Measurements from ENCODE around the gene INPP5D.
"Not testable (repeated sequence)": the region's sequence is repeated elsewhere in the genome, so short reads cannot be mapped to it uniquely, and the experiment has no call there.

Gene INPP5D

GRCh38 chr2:233093721-233094120, 33.6 kb downstream of the INPP5D start:
- DNase-seq (ENCODE audit: low spot score), result no peak

GRCh38 chr2:233094614-233095013, 34.5 kb downstream of the INPP5D start:
- DNase-seq (ENCODE audit: low spot score), result no peak

DNA sequence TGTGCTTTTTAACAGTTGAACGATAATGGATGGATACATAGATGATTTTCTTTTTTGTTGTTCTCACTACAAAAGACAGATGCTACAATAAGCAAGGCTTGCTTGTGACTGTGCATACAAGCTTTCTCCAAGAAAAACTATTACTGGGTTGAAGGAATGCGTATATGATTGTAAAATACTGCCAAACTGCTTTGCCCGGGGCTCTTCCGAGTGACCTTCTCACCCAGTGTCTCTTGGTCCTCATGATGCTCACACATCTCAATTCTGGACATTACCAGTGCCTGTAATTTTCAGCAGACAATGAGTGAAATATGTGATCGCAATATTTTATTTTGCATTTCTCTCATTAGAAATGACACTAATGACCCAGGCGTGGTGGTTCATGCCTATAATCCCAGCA, 35.9 kb downstream of the INPP5D start:
- DNase-seq (ENCODE audit: low spot score), result no peak

GRCh38 chr2:233098618-233099017, 38.5 kb downstream of the INPP5D start:
- no peak for DNase-seq (ENCODE audit: low spot score)

GRCh38 chr2:233099820-233100191, 39.7 kb downstream of the INPP5D start:
- DNase-seq (ENCODE audit: low spot score), result not testable (repeated sequence)

DNA sequence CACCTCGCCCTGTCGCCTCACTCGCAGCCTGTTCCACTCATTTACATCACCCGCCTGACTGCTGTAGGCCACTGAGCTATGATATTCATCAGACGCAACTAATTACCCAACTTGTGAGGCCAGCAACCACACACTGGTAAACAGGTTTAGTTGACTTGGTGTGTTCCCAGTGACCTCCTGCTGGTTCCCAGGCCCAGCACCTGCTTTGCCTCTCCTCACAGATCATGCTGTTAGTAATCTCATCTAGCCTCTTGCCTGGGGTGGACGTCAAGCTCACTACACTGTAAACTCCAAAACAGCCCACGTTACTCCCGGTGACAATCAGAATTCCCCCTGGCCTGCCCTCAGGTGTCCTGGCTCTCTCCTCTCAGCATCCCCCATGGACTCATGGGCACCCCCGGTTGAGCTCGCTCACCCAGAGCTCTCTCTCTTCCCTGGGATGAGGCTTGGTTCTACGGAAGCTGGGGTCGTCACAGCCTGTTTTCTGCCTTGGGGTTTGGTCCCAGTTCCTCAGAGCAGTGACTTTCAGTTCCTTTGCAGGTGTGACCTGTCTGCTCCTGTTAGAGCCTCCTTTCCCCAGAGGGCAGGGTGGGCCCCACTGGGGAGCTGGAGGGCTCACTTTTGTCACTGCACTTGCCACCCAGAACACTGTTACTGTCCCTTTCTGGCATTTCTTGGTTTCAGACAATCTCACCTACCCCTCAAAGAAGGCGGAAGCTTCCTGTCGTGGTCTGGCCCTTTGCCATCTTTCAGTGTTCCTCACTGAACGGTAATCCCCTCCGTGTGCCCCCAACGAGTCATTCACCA, 40.3 kb downstream of the INPP5D start:
- DNase-seq (ENCODE audit: low spot score), result no peak

DNA sequence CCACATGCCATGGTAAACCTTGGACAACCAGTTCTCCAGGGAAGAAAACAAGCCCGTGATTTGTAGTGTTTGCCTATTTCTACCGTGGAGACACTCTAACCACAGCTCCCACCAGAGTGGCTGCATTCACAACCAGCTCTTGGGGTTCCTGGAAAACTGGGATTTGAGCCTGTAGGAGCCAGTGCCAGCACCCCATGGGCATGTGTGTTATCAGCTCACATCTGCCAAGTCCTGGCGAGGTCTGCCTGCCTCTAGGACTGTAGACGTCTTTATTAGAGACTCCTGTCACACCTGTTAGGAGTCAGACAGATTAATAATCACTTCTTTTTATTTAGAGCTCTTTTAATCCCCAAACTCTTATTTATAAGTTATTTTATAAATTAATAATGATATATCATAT, 41.0 kb downstream of the INPP5D start:
- no peak for DNase-seq (ENCODE audit: low spot score)

DNA sequence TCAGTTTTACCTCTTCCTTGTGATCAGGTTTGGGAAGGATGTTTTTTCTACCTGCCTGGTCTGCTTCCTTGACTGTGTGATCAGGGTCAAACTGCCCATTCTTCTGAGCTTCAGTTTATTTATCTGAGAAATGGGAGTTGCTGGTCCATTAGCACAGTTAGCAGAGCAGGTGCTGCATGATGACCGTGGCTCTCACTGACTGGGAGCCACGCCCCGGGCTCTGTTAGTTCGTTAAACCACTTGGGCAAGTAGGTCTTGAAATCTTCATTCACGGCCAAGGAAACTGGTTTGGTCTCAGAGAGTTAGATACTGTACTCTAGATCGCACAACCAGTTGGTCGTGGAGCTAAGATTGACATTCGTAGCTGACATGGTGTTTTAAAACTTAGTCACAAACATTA, 41.7 kb downstream of the INPP5D start:
- DNase-seq (ENCODE audit: low spot score), result no peak

- DNase-seq (ENCODE audit: low spot score), result no peak
These were observed 45.2 kb downstream of the INPP5D start for GRCh38 chr2:233105156-233105895.

GRCh38 chr2:233105930-233106329, 45.8 kb downstream of the INPP5D start:
- no peak for DNase-seq (ENCODE audit: low spot score)

DNA sequence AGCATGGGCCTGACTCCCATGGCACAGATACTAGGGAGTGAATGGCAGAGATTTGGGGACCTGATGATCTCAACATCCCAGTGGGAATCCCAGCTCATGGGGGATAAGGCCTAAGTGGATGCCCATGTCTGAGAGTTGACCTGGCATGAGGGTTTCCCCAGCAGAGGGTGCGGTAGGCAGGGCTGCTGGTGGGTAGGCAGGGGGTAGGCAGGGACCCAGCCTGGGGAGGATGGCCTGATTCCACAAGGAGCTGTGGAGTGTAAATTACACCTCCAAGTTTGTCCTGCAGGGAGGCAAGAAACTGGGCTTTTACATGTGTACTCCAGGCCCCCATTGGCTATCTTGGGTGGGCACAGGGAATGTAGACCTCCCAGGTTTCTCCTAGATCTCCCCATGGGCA, 46.9 kb downstream of the INPP5D start:
- no peak for DNase-seq (ENCODE audit: low spot score)

DNA sequence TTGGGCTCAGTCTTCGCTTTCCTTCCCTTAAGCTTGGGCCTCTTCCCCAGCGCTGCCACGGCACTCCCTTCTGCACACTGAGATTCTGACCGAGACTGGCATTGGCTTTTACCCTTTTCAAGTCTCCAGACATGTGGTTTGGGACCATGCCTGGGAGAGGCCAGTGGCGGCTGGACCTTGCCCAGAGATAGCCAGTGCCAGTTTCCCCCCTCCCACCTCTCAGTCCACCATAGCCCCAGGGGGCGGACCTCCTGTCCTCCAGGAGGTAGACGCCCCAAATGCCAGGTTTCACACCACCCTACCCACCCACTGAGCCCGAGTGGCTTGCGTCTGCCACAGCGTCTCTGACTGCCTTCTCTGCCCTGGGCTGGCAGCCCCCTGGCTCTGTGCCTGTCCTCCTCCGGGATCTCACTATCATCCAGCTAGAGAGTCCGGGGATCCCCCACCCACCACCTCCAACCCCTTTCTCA, 47.7 kb downstream of the INPP5D start:
- DNase-seq (ENCODE audit: low spot score), result no peak

DNA sequence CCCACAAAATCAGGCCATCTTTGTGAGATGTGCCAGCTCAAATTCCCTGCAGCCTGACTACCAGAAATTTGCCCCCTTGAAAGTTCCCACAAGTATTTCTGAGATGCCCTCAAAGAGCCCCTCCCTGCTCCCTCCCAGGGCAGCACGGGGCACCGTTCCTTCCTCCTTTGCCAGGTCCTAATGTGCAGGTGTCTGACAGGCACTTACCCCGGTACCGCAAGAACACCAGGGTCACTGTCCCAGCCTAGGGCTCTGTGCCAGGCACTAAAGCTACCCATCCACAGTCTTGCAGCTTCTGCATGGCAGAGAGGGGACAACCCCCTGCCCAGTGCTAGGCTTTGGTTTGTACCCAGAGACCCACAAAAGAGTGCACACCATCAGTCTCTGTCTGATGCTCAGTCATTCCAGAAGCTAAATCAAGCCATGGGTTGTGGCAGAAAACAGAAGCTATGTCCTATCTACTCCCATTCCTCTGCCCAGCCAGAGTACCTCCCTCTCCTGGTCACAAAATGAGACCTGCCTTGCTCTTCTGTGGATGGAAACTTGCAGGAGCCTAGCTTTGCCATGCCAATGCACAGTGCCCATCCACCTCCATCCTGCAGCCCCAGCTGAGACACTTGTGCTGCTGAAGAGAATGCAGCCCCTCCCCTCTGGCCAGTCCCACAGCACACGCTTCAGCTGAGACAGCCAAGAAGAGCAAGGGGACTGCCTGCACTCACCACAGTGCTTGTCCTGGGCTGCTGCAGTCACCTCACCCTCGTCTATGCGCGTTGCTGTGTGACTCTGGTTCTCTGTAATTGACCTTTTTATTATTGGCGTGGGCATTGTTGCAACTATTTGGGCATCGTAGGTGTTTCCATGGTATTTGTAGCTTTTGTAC, 48.7 kb downstream of the INPP5D start:
- DNase-seq (ENCODE audit: low spot score), result no peak

GRCh38 chr2:233111427-233111826, 51.3 kb downstream of the INPP5D start:
- DNase-seq (ENCODE audit: low spot score), result no peak

DNA sequence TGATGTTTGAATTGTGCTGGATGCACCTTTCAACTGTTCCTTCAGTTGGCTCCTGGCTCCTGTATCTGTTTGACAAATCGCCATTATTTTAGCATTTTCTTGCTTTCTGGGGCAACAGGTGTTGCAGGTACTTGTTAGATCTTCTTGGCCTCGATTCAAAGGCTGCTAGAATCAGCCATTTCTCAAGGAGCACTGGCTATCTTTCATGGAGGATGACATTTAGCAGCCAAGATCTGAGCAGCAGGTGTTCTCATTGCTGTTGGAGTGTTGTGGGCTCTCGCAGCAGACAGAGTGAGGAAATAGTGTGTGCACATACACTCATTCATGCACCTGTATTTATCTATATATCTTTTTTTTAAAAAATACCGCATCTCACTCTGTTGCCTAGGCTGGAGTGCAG, 52.2 kb downstream of the INPP5D start:
- no peak for DNase-seq (ENCODE audit: low spot score)

DNA sequence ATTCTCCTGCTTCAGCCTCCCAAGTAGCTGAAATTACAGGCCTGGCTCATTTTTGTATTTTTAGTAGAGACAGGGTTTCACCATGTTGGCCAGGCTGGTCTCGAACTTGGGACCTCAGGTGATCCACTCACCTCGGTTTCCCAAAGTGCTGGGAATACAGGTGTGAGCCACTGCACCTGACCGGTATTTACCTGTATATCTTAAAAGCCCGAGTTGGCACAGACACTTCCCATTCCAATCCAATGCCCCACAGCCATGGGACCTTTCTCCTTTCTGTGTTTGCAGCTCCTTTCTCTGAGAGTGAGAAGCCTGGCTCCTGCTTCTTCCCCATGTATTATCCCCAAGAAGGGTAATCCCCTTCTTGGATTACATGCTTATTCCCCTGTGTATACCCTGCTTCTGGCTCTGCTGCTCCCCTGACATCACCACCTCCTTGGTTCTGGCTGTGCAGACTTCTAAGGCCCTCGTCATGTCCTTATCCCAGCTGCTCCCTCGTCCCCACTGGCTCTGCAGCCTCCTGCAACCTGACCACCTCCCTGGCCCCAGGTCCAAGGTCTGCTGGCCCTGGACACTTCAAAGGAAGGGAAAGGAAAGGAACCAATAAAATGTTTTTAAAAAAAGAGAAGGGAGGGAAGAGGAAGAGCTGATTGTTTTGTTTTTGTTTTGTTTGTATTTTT, 52.8 kb downstream of the INPP5D start:
- no peak for DNase-seq (ENCODE audit: low spot score)

DNA sequence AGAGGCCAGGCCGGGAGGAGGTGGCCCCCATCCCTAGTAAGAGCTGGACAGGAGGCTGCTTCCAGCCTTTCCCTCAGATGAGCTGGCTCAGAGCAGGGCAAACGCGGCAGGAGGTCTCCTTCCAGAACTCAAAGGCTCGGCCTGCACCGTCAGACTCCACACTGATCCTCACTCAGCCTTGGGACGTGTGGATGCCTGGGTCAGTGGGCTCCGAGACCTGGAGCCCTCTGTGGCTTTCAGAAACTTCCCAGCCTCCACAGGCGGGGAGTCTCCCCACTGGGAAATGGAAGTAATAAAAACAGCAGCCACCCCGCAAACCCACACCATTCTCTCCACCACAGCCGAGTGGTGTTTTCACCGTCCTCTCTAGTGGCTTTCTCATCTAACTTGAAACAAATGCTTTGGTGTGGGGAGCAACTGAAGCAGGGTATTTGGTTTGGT, 54.3 kb downstream of the INPP5D start:
- no peak for DNase-seq (ENCODE audit: low spot score)

GRCh38 chr2:233115121-233115520, 55.0 kb downstream of the INPP5D start:
- DNase-seq (ENCODE audit: low spot score), result no peak

DNA sequence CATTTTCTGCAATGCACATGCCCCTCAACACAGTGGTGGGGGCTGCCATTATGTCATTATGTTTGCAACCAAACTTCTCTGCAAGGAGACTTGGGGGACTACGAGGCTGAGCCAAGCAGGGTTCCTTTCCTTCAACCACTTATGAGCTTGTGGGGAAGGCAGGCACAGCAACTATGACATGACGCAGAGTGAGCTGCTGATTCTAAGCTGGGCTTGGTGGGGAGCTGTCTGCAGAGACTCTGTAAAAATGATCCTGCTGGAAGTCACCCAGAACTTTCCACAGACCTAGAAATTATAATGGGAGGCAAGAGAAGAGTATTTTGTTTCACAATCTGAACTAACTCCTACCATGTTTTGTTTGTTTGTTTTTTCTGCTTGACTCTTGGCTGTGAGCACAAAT, 55.6 kb downstream of the INPP5D start:
- DNase-seq (ENCODE audit: low spot score), result no peak

DNA sequence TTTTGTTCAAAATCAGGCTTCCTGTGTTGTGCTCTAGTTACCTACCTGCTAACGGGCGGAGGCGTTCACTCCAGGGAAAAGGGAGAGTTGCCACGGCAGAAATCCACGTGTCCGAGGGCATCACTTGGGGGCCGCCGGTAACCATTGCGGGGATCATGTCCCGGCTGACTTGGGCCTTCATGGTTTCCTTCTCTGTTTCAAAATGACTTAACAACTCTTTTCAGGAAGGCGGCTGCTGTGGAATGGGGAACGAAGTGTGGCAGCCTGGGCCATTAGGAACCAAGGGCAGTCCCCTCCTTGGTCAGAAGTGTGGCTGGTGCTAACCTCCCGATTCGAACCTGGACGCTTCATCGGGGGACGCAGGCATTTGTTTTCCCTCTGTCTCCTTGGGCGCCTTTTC, 56.8 kb downstream of the INPP5D start:
- DNase-seq (ENCODE audit: low spot score), result no peak

DNA sequence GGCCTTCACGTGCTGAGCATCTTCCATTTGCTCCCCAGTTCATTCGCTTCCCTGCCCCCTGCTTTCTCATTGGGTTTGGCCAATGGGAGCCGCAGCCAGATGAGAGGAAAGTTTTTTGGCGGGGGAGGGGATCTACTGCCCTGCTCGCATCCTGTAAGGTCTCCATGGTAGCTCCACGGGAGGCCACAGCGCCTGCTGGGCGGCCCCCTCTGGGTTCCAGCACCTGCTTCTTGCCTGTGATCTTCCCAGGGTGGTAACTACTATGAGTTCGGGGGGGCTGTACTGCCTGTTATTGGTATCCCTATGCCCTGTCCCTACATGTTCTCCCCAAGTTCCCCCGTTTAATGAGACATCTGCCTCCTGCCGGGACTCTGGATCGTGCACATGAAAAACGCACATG, 57.2 kb downstream of the INPP5D start:
- no peak for DNase-seq (ENCODE audit: low spot score)

All from hepatic stellate cell (primary cell).